Tibial artery (tissue), 4 donors: ENCODE results near the gene FAM3D.

Experiments
- DNase-seq, 2 donors: peaks; one replicate each; pipeline ENCODE4 v3.0.0-alpha.2; 2019
- H3K27ac ChIP-seq, 2 donors: fragments of 200-600 bp; sonication (generic) in 1 of 2; 1 replicate in 1 of 2; 2 replicates in 1 of 2; pipeline ENCODE4 v1.5.1; 2018 to 2019; ENCODE audit warnings: mild to moderate bottlenecking in 1 of 2
- H3K27me3 ChIP-seq, 2 donors: fragments of 200-600 bp; sonication (generic) in 1 of 2; one replicate each; pipeline versions ENCODE4 v1.5.1 to v1.6.0; 2016 to 2019
- H3K36me3 ChIP-seq, 3 donors: fragments of 200-600 bp; sonication (generic) in 2 of 3; one replicate each; pipeline ENCODE4 v1.5.1; 2016 to 2019; ENCODE audit warnings: mild to moderate bottlenecking in 2 of 3
- H3K4me1 ChIP-seq, 4 donors: fragments of 200-600 bp; sonication (generic) in 2 of 4; 1 replicate in 3 of 4; 2 replicates in 1 of 4; pipeline ENCODE4 v1.5.1; 2016 to 2019
- H3K4me3 ChIP-seq, 2 donors: fragments of 200-600 bp; sonication (generic) in 1 of 2; 1 replicate in 1 of 2; 2 replicates in 1 of 2; pipeline ENCODE4 v1.5.1; 2018 to 2019; ENCODE audit warnings: mild to moderate bottlenecking in 2 of 2
- H3K9me3 ChIP-seq, 3 donors: fragments of 200-600 bp; sonication (generic) in 1 of 3; one replicate each; pipeline ENCODE4 v1.5.1; 2016 to 2019
- intact Hi-C: fragments of 100-400 bp; cut with DNase I; formaldehyde crosslinking; loops from one replicate; pipeline ENCODE4 v1.15.0; 2023; ENCODE audit warnings: low total_unique reads
- TF ChIP-seq, protein P1 (sequence below), 2 experiments: fragments of 200-600 bp in 1 of 2; fragments of 450-650 bp in 1 of 2; IDR thresholded peaks; one replicate each; pipeline ENCODE4 v1.5.1; 2017 to 2019; ENCODE audit warnings: antibody characterized with exemption in 2 of 2, mild to moderate bottlenecking in 1 of 2, moderate library complexity in 1 of 2

The FAM3D gene

DNA sequence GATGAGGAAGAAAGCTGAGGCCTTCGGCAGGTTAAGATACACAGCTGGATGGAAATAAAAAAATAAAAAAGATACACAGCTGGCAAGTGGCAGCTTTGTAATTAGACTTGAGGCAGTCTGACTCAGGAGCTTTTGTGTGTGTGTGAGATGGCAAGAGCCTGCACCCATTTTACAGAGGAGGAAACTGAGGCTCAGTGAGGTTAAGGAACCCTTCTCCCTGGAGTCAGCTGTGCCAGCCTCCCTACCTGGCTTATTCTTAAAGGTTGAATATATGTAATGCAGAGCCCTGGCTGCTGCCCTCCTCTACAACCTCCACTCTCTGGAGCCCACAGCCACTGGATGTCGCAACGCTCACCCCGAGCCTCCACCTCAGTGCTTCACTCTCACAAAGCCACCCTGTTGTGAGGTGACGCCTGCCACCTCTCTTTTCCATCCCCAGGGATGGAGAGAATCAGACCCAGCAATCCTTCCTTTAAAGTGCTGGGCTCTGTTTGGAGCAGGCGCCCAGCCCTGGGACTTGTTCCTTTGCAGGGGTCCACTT is 68.7 kb downstream of the FAM3D start:
- intact Hi-C loops, result no loop called here
- no peak for DNase-seq
- H3K4me3 ChIP-seq, result no peak overlapping the region
- no peaks in the 10 kb centered on the region for H3K4me1 ChIP-seq
- no peaks in the 10 kb centered on the region for H3K36me3 ChIP-seq
- TF ChIP-seq, protein P1, sequence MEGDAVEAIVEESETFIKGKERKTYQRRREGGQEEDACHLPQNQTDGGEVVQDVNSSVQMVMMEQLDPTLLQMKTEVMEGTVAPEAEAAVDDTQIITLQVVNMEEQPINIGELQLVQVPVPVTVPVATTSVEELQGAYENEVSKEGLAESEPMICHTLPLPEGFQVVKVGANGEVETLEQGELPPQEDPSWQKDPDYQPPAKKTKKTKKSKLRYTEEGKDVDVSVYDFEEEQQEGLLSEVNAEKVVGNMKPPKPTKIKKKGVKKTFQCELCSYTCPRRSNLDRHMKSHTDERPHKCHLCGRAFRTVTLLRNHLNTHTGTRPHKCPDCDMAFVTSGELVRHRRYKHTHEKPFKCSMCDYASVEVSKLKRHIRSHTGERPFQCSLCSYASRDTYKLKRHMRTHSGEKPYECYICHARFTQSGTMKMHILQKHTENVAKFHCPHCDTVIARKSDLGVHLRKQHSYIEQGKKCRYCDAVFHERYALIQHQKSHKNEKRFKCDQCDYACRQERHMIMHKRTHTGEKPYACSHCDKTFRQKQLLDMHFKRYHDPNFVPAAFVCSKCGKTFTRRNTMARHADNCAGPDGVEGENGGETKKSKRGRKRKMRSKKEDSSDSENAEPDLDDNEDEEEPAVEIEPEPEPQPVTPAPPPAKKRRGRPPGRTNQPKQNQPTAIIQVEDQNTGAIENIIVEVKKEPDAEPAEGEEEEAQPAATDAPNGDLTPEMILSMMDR (IDR thresholded peaks at IDR 0.05), result no peak
- no peaks in the 10 kb centered on the region for H3K9me3 ChIP-seq
- H3K27ac ChIP-seq, result no peak overlapping the region
- H3K27me3 ChIP-seq, result no peaks in the 10 kb centered on the region

DNA sequence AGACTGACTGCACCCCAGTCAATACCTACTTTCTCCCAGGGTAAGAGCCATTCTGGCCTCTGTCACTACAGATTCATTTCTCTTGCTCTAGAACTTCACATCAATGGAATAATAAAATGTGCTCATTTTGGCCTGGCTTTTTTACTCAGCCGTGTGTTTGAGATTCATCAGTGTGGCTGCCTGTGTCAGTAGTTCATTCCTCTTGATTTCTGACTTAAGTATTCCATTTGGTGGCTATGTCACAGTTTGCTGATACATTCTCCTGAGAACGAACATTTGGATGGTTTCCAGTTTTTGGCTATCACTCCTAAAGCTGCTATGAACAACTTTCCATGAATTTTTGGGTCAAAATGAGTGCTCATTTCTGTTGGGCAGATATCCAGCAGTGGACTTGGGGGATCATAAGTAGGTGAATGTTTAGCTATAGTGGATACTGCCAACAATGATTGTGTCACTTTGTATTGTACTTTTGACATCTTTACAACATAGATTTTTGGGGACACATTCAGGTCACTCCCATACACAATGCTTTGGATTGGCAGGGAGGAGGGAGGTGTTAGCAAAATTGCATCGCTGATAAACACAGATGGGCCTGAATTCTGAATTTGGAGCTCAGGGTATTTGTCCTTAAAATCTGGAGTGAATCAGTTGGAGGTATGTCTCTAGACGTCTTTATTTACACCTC is 69.6 kb downstream of the FAM3D start:
- no peaks in the 10 kb centered on the region for H3K27me3 ChIP-seq
- H3K9me3 ChIP-seq, result no peaks in the 10 kb centered on the region
- H3K4me3 ChIP-seq, result no peak overlapping the region
- intact Hi-C loops, result no loop called here
- DNase-seq, result no peak
- TF ChIP-seq, protein P1 (IDR thresholded peaks at IDR 0.05), result no peak
- H3K36me3 ChIP-seq, result no peaks in the 10 kb centered on the region
- H3K27ac ChIP-seq, result no peak overlapping the region
- H3K4me1 ChIP-seq, result no peaks in the 10 kb centered on the region

DNA sequence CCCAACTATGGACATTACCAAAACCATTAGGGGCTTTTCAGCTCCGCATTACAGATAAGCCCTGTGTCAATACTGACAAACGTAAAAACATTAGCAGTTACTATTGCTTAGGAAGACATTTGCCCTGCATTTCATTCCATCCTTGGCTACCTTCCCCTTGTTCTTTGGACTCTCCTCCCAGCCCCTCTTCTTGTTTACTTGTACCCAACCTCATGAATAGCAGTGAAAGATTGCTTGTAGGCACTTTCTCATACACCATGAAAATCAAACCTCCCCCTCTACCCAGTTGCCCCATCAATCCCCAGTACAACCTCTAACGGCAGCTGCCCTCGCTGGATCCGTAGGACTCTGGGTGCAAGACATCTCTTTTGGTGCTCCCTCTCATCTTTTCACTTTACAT is 72.5 kb downstream of the FAM3D start:
- intact Hi-C loops, result no loop called here
- Histone ChIP-seq H3K27ac (no peak overlapping the region), H3K9me3 (no peaks in the 10 kb centered on the region), H3K4me3 (no peak overlapping the region), H3K4me1 (no peaks in the 10 kb centered on the region), H3K27me3 (no peaks in the 10 kb centered on the region), H3K36me3 (no peaks in the 10 kb centered on the region)
- DNase-seq, result no peak
- TF ChIP-seq, protein P1 (IDR thresholded peaks at IDR 0.05), result no peak

DNA sequence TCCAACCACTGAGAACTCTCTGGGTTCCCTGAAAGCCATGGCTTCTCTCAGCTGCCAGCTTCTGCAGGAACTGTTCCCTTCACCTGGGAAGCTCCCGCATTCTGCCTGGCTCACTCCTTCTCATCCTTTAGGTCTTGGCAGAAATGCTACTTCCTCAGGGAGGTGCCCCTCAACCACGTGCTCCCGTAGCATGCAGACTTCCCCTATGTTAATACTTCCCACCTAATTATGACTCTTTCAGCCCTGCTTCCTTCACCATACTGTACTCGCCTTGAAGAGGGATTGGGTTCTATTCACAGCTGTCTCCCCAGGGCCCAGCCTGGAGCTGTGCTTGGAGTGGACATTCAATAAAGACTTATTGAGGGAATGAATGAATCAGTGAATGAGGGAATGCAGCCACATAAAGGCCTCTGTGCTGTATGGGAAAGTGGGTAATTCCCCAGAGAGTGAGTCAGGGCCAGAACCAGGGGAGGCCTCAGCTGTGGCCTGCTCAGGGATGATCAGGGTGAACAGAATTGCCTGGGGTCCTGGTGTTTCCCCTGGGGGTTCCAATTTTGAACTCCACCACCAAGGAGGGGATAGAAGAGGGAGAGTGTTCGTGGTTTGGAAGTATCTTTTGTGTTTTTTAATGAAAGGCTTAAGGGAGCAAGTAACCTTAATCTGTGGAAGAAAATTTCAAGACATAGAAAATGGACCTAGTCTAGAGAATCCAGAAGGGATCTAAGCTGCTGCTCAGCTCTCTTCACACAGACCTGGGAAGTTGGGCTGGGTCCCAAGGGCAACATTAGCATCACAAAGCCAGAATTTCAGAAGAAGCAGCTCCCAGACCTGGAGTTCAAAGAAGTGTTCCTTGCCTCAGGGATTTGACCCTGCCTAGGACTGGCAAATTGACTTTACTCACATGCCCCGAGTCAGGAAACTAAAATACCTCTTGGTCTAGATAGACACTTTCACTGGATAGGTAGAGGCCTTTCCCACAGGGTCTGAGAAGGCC is 74.8 kb downstream of the FAM3D start:
- TF ChIP-seq, protein P1 (IDR thresholded peaks at IDR 0.05), result no peak
- Histone ChIP-seq H3K9me3 (no peaks in the 10 kb centered on the region), H3K27ac (no peak overlapping the region), H3K4me1 (peaks cover 0 to 3% (median 3%) of the 10 kb centered on the region in 4 donors), H3K36me3 (no peaks in the 10 kb centered on the region), H3K4me3 (no peak overlapping the region), H3K27me3 (peaks cover 0 to 12% of the 10 kb centered on the region in 2 donors)
- DNase-seq, result no peak
- intact Hi-C loops, result no loop called here

DNA sequence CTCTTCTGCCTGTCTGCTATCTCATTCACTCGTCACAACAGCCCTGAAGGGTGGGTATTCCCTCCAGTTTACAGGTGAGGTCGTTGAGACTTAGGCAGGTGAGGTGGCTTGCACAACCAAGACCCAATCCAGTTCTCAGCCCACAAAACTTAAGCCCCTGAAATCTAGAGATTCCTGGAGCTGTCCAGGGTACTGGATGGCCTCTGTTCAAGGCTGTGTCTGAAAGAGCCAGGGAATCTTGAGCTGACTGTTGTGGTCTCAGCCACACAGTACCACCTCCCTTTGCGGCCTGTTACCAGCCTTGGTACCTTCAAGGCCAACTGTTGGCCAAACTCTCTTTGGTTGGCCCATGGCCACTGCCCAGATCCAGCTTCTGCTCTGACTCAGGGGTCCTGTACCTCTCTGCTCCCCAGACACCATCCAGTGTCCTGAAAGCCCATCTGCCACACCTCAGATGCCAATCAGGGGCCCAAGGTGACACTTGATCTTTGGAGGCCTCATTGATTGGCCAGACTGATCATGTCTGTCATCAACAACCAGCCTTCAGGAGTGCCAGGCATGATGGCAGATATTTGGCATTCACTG is 78.5 kb downstream of the FAM3D start:
- intact Hi-C loops, result no loop called here
- H3K9me3 ChIP-seq, result no peaks in the 10 kb centered on the region
- TF ChIP-seq, protein P1 (IDR thresholded peaks at IDR 0.05), result no peak
- H3K36me3 ChIP-seq, result no peaks in the 10 kb centered on the region
- DNase-seq, result no peak
- H3K4me3 ChIP-seq, result no peak overlapping the region
- H3K4me1 ChIP-seq, result peaks cover 0 to 18% (median 13%) of the 10 kb centered on the region in 4 donors
- no peak overlapping the region for H3K27ac ChIP-seq
- H3K27me3 ChIP-seq, result peaks cover 0 to 18% of the 10 kb centered on the region in 2 donors
